ENCODE results near the gene FXYD6. TPM values are rescaled to one million over a fixed set of nuclear protein-coding genes. Genes with fewer than 3 reads are reported as not detected.

FXYD6 gene
- total RNA-seq, 6 experiments from 2014 or later = not detected

- H3K36me3 Mint-ChIP-seq (ENCODE audit: low read depth) = peaks cover 4% of the 10 kb centered on the region; the same call in 1 of the 2 replicates
- DNase-seq = no peak
- no peaks in the 10 kb centered on the region for H3K4me1 Mint-ChIP-seq (ENCODE audit: low read depth)
- no peak overlapping the region for H3K4me3 Mint-ChIP-seq
- no peak for TF ChIP-seq CTCF (IDR thresholded peaks at IDR 0.05)
- H3K27me3 Mint-ChIP-seq (ENCODE audit: insufficient read depth) = peaks cover 48% of the 10 kb centered on the region
- peaks cover 7% of the 10 kb centered on the region for H3K9me3 Mint-ChIP-seq
- H3K27ac Mint-ChIP-seq = no peak overlapping the region
Measured at GRCh38 chr11:117855186-117855845, 21.1 kb downstream of the FXYD6 start.

GRCh38 chr11:117852309-117852708 lies 24.1 kb downstream of the FXYD6 start:
- Mint-ChIP-seq H3K27ac (no peak overlapping the region), H3K4me3 (no peak overlapping the region), H3K4me1 (ENCODE audit: low read depth) (no peaks in the 10 kb centered on the region), H3K36me3 (ENCODE audit: low read depth) (peaks cover 4% of the 10 kb centered on the region; the same call in 1 of the 2 replicates), H3K27me3 (ENCODE audit: insufficient read depth) (peaks cover 41% of the 10 kb centered on the region), H3K9me3 (peaks cover 7% of the 10 kb centered on the region)
- DNase-seq = no peak
- TF ChIP-seq CTCF (IDR thresholded peaks at IDR 0.05) = no peak

- Mint-ChIP-seq H3K27me3 (ENCODE audit: insufficient read depth) (peaks cover 37% of the 10 kb centered on the region), H3K27ac (no peak overlapping the region), H3K36me3 (ENCODE audit: low read depth) (peaks cover 4% of the 10 kb centered on the region; the same call in 1 of the 2 replicates), H3K4me3 (no peak overlapping the region), H3K9me3 (peaks cover 7% of the 10 kb centered on the region), H3K4me1 (ENCODE audit: low read depth) (no peaks in the 10 kb centered on the region)
- TF ChIP-seq CTCF (IDR thresholded peaks at IDR 0.05) = no peak
- DNase-seq = no peak
Measured at GRCh38 chr11:117851852-117852251, 24.6 kb downstream of the FXYD6 start.

- Mint-ChIP-seq H3K4me3 (no peak overlapping the region), H3K9me3 (peaks cover 7% of the 10 kb centered on the region), H3K36me3 (ENCODE audit: low read depth) (peaks cover 4% of the 10 kb centered on the region; the same call in 1 of the 2 replicates), H3K27me3 (ENCODE audit: insufficient read depth) (peaks cover 33% of the 10 kb centered on the region), H3K27ac (no peak overlapping the region), H3K4me1 (ENCODE audit: low read depth) (no peaks in the 10 kb centered on the region)
- DNase-seq = no peak
- no peak for TF ChIP-seq CTCF (IDR thresholded peaks at IDR 0.05)
Measured at GRCh38 chr11:117851106-117851505, 25.4 kb downstream of the FXYD6 start.

- Mint-ChIP-seq H3K9me3 (peaks cover 7% of the 10 kb centered on the region), H3K4me1 (ENCODE audit: low read depth) (no peaks in the 10 kb centered on the region)
Measured at GRCh38 chr11:117849781-117850414, 26.6 kb downstream of the FXYD6 start.

More at GRCh38 chr11:117849781-117850414, 26.6 kb downstream of the FXYD6 start:
- H3K4me3 Mint-ChIP-seq = no peak overlapping the region
- TF ChIP-seq CTCF (IDR thresholded peaks at IDR 0.05) = no peak
- H3K36me3 Mint-ChIP-seq (ENCODE audit: low read depth) = peaks cover 4% of the 10 kb centered on the region; the same call in 1 of the 2 replicates
- peaks cover 29% of the 10 kb centered on the region for H3K27me3 Mint-ChIP-seq (ENCODE audit: insufficient read depth)
- DNase-seq = no peak
- no peak overlapping the region for H3K27ac Mint-ChIP-seq

Data from HFFc6 (cell line).